DOHH2 (cell line): ENCODE measurements around the gene IGFL1.

Experiments
- CTCF ChIP-seq: fragments of 200-600 bp; sonication (generic); IDR thresholded peaks from one replicate; pipeline ENCODE4 v1.5.1; 2014; ENCODE audit warnings: antibody characterized with exemption, mild to moderate bottlenecking, low read depth, low read length; ENCODE audit not compliant: poor library complexity, severe bottlenecking
- EZH2phosphoT487 ChIP-seq: fragments of 200-600 bp; sonication (generic); IDR thresholded peaks from 2 replicates; pipeline ENCODE4 v1.6.1; 2017; ENCODE audit warnings: borderline replicate concordance, mild to moderate bottlenecking, antibody characterized with exemption, low read length, moderate library complexity, mixed read lengths

GRCh38 chr19:46181388-46181779 lies 48.2 kb upstream of the IGFL1 start:
- TF ChIP-seq CTCF (no peak), EZH2phosphoT487 (no peak)
